Embryonic facial prominence (tissue), 1 donor: Measurements from ENCODE around the gene OTUD7B.

Experiments used
- DNase-seq: peaks from one replicate; pipeline ENCODE4 v3.0.0-alpha.2; 2016; ENCODE audit errors: extremely low spot score

Gene OTUD7B

GRCh38 chr1:149916898-149917252, 93.7 kb downstream of the OTUD7B start:
- no peak for DNase-seq

- no peak for DNase-seq
Measured at GRCh38 chr1:149916193-149916897, 94.2 kb downstream of the OTUD7B start.

- DNase-seq = no peak
Measured at GRCh38 chr1:149915429-149916192, 94.9 kb downstream of the OTUD7B start.

- no peak for DNase-seq
Measured at GRCh38 chr1:149914545-149914944, 96.0 kb downstream of the OTUD7B start.

- DNase-seq = no peak
Measured at GRCh38 chr1:149906570-149907075, 103.9 kb downstream of the OTUD7B start.

GRCh38 chr1:149903836-149904491, 106.6 kb downstream of the OTUD7B start:
- no peak for DNase-seq

- DNase-seq = peak; percentile 91
Measured at GRCh38 chr1:149899460-149900284, 110.9 kb downstream of the OTUD7B start, which contains the start of gene BOLA1. Gene BOLA1 (plus strand): TSS chr1:149899568. CDS start chr1:149900060, 492 bp downstream.

GRCh38 chr1:149896575-149896974, 114.0 kb downstream of the OTUD7B start:
- DNase-seq = no peak

- DNase-seq = no peak
Measured at GRCh38 chr1:149888999-149889289, 121.6 kb downstream of the OTUD7B start.

- DNase-seq = peak; percentile 92
Measured at GRCh38 chr1:149888247-149888998, 122.1 kb downstream of the OTUD7B start.
